ENCODE results near the gene RASA3.

RASA3 gene

DNA sequence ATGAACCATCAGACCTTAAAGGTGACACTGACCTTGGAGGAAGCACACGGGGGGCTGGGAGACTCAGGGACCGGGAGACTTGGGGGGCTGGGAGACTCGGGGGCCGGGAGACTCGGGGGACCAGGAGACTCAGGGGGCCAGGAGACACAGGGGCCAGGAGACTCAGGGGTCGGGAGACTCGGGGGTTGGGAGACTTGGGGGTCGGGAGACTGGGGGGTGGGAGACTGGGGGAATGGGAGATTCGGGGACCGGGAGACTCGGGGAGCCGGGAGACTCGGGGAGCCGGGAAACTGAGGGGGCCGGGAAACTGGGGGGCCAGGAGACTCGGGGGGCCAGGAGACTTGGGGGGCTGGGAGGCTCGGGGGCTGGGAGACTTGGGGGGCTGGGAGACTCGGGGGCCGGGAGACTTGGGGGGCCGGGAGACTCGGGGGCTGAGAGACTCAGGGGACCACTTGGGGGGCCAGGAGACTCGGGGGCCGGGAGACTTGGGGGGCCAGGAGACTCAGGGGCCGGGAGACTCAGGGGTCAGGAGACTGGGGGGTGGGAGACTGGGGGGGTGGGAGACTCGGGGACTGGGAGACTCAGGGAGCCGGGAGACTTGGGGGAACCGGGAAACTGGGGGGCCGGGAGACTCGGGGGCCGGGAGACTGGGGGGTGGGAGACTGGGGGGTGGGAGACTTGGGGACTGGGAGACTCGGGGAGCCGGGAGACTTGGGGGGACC, 62.9 kb downstream of the RASA3 start:
- no peak for DNase-seq (ENCODE audit: low read depth in 1 of 2, low spot score in 1 of 2)

DNA sequence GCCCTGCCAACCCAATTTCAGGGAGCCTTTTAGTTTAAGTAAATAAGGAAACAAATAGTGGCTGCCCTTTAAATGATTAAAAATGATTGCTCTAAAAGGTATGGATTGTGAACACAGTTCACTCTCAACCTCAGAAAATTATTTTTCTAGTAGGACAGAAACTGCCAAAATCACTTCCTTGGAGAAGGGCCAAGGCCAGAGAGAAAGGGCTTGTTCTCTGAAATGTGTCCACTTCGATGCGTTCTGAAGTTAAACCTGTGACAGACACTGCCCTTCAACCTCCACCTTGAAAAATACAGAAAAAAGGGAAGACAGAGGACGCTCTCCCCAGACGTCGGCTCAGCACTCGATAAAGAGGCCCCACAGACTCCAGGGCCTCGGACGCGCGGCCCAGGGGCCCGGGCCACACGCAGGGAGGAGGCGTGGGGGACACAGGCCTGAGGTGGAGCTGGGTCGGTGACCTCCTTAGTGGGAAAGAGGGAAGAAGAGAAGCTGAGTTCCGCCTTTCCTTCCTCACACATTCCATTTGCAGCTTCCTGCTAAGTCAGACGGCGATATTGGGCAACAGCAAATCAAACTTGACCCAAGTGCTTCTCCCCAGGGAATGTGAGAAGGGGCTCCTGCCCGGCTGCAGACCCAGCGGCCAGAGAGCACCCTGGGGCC, 63.6 kb downstream of the RASA3 start:
- no peak for DNase-seq (ENCODE audit: low read depth in 1 of 2, low spot score in 1 of 2)

DNA sequence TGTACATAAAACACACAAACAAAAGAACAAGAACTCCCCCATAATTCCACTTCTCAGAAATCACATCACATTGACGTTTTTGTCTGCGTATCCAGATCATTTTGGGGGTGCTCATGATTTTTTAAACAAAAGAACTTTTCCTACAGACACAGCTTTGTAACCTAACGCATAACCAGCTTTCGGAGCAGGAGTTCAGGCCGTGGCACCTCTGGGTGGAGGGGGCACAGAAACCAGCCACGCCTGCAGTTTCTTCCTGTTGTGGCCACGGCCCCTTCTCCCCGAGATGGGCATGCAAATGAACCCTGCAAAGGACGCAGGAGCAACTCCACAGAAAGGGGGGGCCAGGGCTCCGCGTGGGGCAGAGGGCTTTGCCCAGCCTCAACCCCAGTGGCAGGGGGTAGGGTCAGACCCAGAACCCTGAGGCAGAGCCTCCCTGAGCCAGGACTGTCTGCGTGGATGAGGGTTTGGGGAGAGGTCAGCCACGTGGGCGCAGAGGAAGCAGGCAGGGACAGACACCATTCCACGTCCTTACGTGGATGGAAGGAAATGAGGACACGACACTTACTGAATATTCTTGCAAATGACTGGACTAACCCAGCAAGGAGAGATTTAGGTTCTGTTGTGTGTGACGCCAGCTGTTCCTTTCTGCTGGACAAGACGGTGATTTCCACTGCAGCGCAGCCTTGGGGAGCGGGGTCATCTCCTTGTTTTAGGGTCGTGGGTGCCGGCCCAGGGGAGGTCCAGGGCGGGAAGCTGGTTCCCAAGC, 64.4 kb downstream of the RASA3 start:
- peak in 1 of 2 donors; percentile 15 for DNase-seq (ENCODE audit: low read depth in 1 of 2, low spot score in 1 of 2)

GRCh38 chr13:114067381-114067885, 65.0 kb downstream of the RASA3 start:
- DNase-seq (ENCODE audit: low read depth in 1 of 2, low spot score in 1 of 2): peak in 1 of 2 donors; percentile 25

DNA sequence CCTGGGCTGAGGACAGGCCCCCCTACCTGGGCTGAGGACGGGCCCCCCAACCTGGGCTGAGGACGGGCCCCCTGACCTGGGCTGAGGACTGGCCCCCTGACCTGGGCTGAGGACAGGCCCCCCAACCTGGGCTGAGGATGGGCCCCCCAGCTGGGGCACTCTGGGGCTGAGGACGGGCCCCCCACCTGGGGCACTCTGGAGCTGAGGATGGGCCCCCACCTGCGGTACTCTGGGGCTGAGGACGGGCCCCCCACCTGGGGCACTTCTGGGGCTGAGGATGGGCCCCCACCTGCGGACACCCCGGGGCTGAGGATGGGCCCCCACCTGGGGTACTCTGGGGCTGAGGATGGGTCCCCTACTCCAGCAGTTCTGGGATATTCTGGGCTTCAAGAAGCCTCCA, 65.5 kb downstream of the RASA3 start:
- DNase-seq (ENCODE audit: low read depth in 1 of 2, low spot score in 1 of 2): no peak

DNA sequence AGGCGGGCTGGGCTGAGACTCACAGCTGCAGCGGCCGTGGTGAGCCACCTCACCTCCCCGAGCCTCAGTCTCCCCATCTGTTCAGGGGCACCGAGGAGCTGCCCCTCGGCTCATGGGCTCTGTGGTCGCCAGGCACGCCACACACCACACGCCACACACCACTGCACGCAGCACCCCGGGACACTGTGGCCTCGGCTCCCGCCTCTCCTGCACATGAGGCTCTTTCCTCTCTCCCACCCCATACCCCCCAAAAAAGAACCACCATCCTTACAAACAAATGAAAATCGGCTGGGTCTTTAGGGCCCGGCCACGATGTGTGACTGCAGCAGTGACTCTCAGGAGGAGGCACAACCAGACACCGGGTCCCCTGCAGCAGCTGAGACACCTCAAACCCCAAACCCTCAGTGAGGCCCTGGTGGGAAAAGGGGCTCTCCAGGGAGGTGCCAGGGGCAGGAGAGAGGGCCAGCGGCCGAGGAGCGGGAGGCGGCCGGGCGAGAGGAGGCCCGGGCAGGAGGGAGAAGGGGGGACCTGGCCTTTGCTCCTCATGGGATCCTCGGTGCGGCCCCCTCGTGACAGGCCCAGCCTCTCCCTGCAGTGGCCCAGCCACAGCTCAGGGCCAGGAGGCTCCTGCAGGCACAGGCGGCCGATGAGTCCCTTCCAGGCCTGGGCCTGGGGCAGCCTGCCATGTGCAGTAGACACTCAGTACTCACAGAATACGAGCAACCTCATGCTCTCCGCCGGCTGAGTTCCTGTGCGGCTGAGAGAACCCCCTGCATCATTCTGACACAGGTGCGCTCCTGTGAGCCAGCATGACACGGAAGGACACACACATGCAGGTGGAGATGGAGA, 66.3 kb downstream of the RASA3 start:
- DNase-seq (ENCODE audit: low read depth in 1 of 2, low spot score in 1 of 2): peak in 1 of 2 donors; percentile 18

DNA sequence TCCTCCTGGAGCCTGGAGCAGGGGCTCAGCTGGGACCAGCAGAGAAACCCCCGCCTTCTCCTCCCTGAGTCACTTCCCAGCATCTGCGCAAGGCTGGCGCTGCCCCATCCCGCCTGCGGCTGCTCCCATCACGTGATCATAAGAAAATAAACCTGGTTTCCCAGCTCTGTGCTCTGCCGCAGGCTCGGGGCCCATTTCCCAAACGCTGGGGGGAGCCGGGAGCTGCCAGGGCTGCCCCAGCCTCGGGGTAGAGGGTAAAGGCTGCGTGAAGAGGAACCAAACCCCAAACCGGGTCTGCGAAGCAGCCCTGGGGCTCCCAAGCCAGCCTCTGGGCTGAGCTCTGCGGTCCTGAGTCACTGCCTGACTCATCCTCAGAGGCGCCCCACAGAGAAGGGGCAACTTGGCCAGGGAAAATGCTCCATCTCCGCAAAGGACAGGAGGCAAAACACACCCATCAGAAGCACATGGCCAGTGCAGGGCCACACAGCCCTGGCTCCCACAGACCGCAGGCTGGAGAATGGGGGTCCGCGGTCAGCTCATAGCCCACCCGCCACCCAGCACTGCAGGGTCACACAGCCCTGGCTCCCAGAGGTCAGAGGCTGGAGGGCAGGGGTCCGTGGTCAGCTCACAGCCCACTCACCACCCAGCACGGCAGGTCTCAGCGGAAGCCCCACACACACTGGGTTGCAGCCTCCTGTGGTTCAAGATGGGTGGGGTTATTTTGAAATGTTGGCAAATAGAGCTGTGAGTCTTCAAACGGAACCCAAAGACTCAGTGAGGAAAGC, 67.1 kb downstream of the RASA3 start:
- DNase-seq (ENCODE audit: low read depth in 1 of 2, low spot score in 1 of 2): peak; percentile 54 to 59

- DNase-seq (ENCODE audit: low read depth in 1 of 2, low spot score in 1 of 2): no peak
These were observed 67.8 kb downstream of the RASA3 start for GRCh38 chr13:114064450-114065140.

DNA sequence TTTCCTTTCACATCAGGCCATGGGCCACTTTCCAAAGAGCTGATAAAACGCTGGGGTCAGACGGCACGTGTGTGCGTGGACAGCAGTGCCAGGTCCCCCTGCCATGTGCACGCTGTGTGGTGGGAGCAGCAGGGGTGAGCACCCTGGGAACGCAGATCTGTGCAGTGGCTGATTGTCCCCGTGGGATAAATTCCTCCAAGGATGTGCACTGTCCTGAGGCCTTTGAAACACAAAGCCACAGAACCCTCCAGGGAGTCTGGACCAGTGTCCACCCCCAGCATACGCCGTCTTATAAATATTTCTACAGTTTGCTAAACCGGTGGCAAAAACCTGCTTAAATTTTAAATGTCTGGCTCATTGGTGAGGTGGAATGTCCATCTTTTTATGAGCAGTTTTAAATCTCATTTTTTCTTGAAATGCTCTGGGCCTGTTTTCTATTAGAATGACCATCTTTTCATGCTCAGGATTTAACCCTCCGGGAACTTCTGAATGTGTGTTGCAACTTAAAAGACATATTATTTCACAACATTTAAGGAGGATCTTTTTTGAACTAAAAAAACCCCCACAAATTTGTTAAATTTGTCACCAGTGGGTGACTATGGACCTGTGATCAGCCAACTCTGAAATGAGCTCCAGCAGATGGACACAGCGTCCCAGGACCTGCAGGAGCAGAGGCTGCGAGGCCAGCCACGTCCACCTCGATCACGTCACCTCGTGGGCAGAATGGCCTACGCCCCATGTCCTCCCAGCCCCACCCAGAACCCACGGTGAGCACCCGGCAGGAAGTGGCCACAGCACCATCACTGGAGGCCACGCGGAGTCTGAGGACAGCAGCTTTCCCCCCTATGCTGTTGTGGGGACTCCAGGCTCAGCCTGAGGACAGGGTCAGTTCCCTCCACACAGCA, 68.6 kb downstream of the RASA3 start:
- DNase-seq (ENCODE audit: low read depth in 1 of 2, low spot score in 1 of 2): no peak

DNA sequence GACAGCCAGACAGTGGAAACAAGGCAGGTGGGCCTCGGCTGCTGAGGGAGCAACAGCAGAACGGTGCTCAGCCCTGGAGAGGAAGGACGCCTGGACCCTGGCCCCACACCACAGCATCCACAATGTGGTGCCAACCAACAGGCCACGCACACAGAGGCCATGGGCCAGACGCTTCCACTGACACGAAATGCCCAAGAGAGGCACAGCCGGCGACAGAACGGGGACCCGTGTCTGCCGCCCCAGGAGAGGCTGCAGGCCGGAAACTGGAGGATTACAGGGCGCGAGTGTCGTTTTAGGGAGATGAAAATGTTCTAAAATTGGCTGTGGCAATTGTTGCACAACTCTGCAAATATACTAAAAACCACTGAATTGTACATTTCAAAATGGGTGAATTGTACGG, 69.7 kb downstream of the RASA3 start:
- no peak for DNase-seq (ENCODE audit: low read depth in 1 of 2, low spot score in 1 of 2)

GRCh38 chr13:114062341-114062740, 70.1 kb downstream of the RASA3 start:
- DNase-seq (ENCODE audit: low read depth in 1 of 2, low spot score in 1 of 2): no peak

- DNase-seq (ENCODE audit: low read depth in 1 of 2, low spot score in 1 of 2): no peak
These were observed 70.7 kb downstream of the RASA3 start for GRCh38 chr13:114061744-114062143.

- no peak for DNase-seq (ENCODE audit: low read depth in 1 of 2, low spot score in 1 of 2)
These were observed 71.4 kb downstream of the RASA3 start for GRCh38 chr13:114061047-114061446.

DNA sequence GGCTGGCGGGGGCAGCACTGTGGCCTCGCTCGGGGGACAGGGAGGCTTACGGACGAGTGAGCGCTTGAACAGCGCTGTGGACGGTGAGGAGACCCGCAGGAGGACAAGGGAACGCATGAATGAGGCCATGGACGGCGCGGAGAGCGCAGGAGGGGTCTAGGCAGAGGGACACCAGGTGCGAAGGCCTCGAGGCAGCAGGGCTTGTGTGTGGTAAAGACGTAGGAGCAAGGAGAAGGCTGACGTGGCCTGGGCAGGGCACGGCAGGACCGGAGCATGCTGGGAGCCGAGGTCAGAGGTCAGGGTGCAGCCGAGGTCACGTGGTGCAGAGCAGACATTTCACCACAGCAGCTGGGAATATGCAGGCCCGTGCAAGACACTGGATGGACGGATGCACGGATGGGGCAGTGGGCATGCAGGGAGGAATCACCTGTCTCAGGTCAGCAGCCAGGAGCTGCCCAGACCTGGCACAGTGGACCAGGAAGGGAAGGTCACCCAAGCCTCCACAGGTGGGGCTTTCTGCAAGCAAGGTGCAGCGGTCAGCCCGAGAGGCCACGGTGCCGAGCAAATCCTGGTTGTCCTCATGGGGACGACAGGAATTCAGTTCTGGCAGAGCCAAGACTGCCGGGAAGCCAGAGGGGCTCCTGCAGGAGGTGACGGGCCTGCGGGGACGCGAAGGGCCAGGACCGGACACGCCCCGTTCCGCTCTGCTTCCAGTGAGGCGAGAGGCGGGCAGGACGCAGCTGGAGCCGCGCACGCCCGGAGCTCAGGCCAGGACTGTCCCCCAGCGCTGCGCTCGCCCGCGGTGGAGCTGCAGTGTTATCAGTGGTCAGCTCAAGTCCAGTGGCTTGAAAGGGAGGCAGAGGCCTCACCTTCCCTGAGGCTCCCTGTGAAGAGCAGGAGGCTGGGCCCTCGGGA, 72.2 kb downstream of the RASA3 start:
- no peak for DNase-seq (ENCODE audit: low read depth in 1 of 2, low spot score in 1 of 2)

GRCh38 chr13:114059428-114059827, 73.0 kb downstream of the RASA3 start:
- no peak for DNase-seq (ENCODE audit: low read depth in 1 of 2, low spot score in 1 of 2)

GRCh38 chr13:114058051-114058867, 74.2 kb downstream of the RASA3 start:
- no peak for DNase-seq (ENCODE audit: low read depth in 1 of 2, low spot score in 1 of 2)
